ENCODE results near the gene PGM2L1. TPM values are rescaled to one million over a fixed set of nuclear protein-coding genes. Genes with fewer than 3 reads are reported as not detected.

Gene PGM2L1
- total and polyA plus RNA-seq, 2 donors (not counting 1 experiment from before 2014, with no cell fraction given), result 1.6 to 8.4 TPM

DNA sequence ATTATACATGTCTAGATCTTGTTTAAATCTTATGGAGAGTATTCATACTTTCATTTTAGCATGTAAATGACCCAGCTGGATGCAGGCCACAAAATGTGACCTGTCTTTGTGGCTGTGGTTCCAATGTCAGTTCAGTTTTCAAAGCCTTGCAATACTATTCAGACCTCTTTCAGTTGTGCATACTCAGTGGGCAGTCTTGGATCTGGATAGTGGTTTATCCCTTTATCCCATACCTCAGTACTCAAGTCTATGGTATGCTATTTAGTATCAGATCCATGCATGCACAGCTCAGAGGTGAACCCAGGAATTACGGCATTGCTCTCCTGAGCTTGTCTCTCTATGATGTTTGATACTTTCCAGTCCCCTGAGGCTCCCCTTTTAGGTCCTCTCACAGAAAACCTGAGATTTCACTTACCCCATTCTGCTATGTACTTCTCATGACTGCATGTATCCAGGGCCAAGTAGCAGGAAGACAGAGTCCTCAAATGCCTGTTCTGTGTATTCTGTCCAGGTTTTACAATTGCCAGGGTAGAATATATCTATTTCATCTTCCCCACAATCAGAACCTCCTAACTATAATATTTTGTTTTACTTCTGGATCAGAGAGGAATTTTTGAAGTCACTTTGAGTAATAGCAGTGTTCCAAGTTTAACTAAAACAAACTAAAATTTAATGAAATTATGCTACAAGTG lies 79.8 kb downstream of the PGM2L1 start:
- Histone ChIP-seq H4K20me1 (ENCODE audit: control insufficient read depth, insufficient read depth, low read length, poor library complexity, severe bottlenecking) (no peaks in the 10 kb centered on the region), H3K27ac (ENCODE audit: low read length in 2 of 2) (no peak overlapping the region), H3K4me1 (ENCODE audit: control insufficient read depth in 2 of 2, insufficient read depth in 2 of 2, low read length in 2 of 2) (peaks cover 0 to 4% of the 10 kb centered on the region in 2 donors), H2AFZ (ENCODE audit: insufficient read depth, low read depth, low read length, poor library complexity, severe bottlenecking) (no peak overlapping the region), H3K4me2 (replicated peaks; ENCODE audit: low read depth, low read length, poor library complexity, severe bottlenecking) (no peak overlapping the region), H3K27me3 (replicated peaks in 1 of 4; ENCODE audit: control extremely low read depth in 1 of 4, control insufficient read depth in 3 of 4, insufficient read depth in 4 of 4, low read length in 3 of 4) (peaks cover 0 to 4% (median 0%) of the 10 kb centered on the region in 4 experiments), H3K4me3 (ENCODE audit: control extremely low read depth in 1 of 5, extremely low read depth in 1 of 5, insufficient read depth in 1 of 5, low read depth in 2 of 5, low read length in 4 of 5) (no peak overlapping the region), H3K9ac (ENCODE audit: low read length) (no peak overlapping the region), H3K9me3 (ENCODE audit: control extremely low read depth in 1 of 3, control insufficient read depth in 2 of 3, insufficient read depth in 1 of 3, low read length in 2 of 3) (peaks cover 1 to 11% (median 8%) of the 10 kb centered on the region in 3 donors), H3K79me2 (ENCODE audit: control insufficient read depth, insufficient read depth, low read length) (no peaks in the 10 kb centered on the region), H3K36me3 (replicated peaks in 1 of 2; ENCODE audit: control extremely low read depth in 1 of 2, control insufficient read depth in 1 of 2, extremely low read depth in 1 of 2, insufficient read depth in 2 of 2, low read length in 1 of 2) (no peaks in the 10 kb centered on the region)
- POLR2A ChIA-PET, result no interaction called here
- TF ChIP-seq EZH2 (IDR thresholded peaks at IDR 0.05; ENCODE audit: borderline replicate concordance, insufficient read depth, low read depth, low read length, poor library complexity, severe bottlenecking) (no peak), CTCF (IDR thresholded peaks at IDR 0.05) (no peak)
- intact Hi-C loops (cut with micrococcal nuclease), result no loop called here
- H3K4me1 Mint-ChIP-seq, result peaks cover 5% of the 10 kb centered on the region
- H3K9me3 Mint-ChIP-seq (ENCODE audit: insufficient read depth), result peaks cover 16% of the 10 kb centered on the region
- H3K27ac Mint-ChIP-seq, result no peak overlapping the region
- no peak overlapping the region for H3K4me3 Mint-ChIP-seq
- WGBS (ENCODE audit: insufficient coverage), result 88% methylated on average over 1 of the region's 1 CpG
- DNase-seq, result no peak
- CTCF ChIA-PET, result no interaction called here
- peaks cover 17% of the 10 kb centered on the region for H3K27me3 Mint-ChIP-seq
- ATAC-seq (ENCODE audit: low read depth), result no peak

DNA sequence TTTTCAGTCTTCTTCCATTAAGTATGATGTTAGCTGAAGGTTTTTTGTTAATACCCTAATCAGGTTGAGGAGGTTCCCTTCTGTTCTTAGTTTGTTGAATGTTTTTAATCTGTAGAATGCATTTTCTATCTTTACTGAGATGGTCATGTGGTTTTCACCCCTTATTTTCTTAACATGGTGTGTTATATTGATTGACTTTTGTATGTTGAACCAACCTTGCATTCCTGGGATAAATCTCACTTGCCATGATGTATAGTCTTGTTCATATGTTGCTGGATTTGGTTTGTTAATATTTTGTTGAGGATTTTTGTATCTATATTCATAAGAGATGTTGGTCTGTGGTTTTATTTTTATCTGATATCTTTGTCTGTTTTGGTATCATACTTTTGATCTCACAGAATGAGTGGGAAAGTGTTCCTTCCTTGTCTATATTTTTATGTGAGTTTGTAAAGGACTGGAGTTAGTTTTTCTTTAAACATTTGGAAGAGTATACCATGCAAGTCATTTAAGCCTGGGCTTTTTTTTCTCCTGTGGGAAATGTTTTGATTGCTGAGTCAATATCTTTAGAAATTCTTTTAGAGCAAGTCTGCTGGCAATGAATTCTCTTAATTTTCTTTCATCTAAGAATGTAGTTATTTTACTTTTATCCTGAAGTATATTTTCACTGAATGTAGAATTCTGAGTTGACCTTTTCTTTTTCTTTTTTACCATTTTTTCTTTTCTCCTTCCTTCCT lies 81.3 kb downstream of the PGM2L1 start:
- no peak overlapping the region for H3K27ac Mint-ChIP-seq
- peaks cover 0 to 4% of the 10 kb centered on the region in 2 donors for H3K4me1 ChIP-seq (ENCODE audit: control insufficient read depth in 2 of 2, insufficient read depth in 2 of 2, low read length in 2 of 2)
- H3K27me3 Mint-ChIP-seq, result peaks cover 17% of the 10 kb centered on the region
- no peak for DNase-seq
- H3K9me3 ChIP-seq (ENCODE audit: control extremely low read depth in 1 of 3, control insufficient read depth in 2 of 3, insufficient read depth in 1 of 3, low read length in 2 of 3), result peaks cover 1 to 11% (median 8%) of the 10 kb centered on the region in 3 donors
- TF ChIP-seq EZH2 (IDR thresholded peaks at IDR 0.05; ENCODE audit: borderline replicate concordance, insufficient read depth, low read depth, low read length, poor library complexity, severe bottlenecking) (no peak), CTCF (IDR thresholded peaks at IDR 0.05) (no peak)
- intact Hi-C loops (cut with micrococcal nuclease), result no loop called here
- CTCF ChIA-PET, result no interaction called here
- H2AFZ ChIP-seq (ENCODE audit: insufficient read depth, low read depth, low read length, poor library complexity, severe bottlenecking), result no peak overlapping the region
- H3K4me3 ChIP-seq (ENCODE audit: control extremely low read depth in 1 of 5, extremely low read depth in 1 of 5, insufficient read depth in 1 of 5, low read depth in 2 of 5, low read length in 4 of 5), result no peak overlapping the region
- no peak overlapping the region for H3K4me2 ChIP-seq (replicated peaks; ENCODE audit: low read depth, low read length, poor library complexity, severe bottlenecking)
- H3K27me3 ChIP-seq (replicated peaks in 1 of 4; ENCODE audit: control extremely low read depth in 1 of 4, control insufficient read depth in 3 of 4, insufficient read depth in 4 of 4, low read length in 3 of 4), result peaks cover 0 to 4% (median 0%) of the 10 kb centered on the region in 4 experiments
- POLR2A ChIA-PET, result no interaction called here
- H3K4me3 Mint-ChIP-seq, result no peak overlapping the region
- H3K4me1 Mint-ChIP-seq, result peaks cover 3% of the 10 kb centered on the region
- no peaks in the 10 kb centered on the region for H3K36me3 ChIP-seq (replicated peaks in 1 of 2; ENCODE audit: control extremely low read depth in 1 of 2, control insufficient read depth in 1 of 2, extremely low read depth in 1 of 2, insufficient read depth in 2 of 2, low read length in 1 of 2)
- no peak for ATAC-seq (ENCODE audit: low read depth)
- H3K9ac ChIP-seq (ENCODE audit: low read length), result no peak overlapping the region
- H3K27ac ChIP-seq (ENCODE audit: low read length in 2 of 2), result no peak overlapping the region
- H3K79me2 ChIP-seq (ENCODE audit: control insufficient read depth, insufficient read depth, low read length), result no peaks in the 10 kb centered on the region
- H4K20me1 ChIP-seq (ENCODE audit: control insufficient read depth, insufficient read depth, low read length, poor library complexity, severe bottlenecking), result no peaks in the 10 kb centered on the region
- H3K9me3 Mint-ChIP-seq (ENCODE audit: insufficient read depth), result peaks cover 16% of the 10 kb centered on the region

Data from B cell (primary cell).